Endothelial cell of umbilical vein (primary cell): Measurements from ENCODE around the gene CFAP77. TPM values are rescaled to one million over a fixed set of nuclear protein-coding genes. Genes with fewer than 3 reads are reported as not detected.

Source experiments
- BruUV-seq: library from RNA; stranded (reverse); fragments of 400-500 nt; replicated peaks from 2 replicates; lab custom pipeline; 2021; lab: Mats Ljungman, UMichigan
- CTCF ChIA-PET: fragments of 300-600, 350-600 bp; sonication (Branson Sonifier 250); formaldehyde crosslinking; loops from one replicate; lab custom pipeline; 2021; ENCODE audit warnings: antibody characterized with exemption, inconsistent platforms; lab: Charles Lee
- POLR2A ChIA-PET: fragments of 300-600, 350-600 bp; sonication (Branson Sonifier 250); formaldehyde crosslinking; loops from one replicate; lab custom pipeline; 2021; ENCODE audit warnings: antibody characterized with exemption, inconsistent platforms; lab: Charles Lee
- DNase-seq: peaks from one replicate; pipeline ENCODE4 v3.0.0-alpha.2; 2011; ENCODE audit warnings: low read depth, low spot score
- FAIRE-seq: peaks from 2 replicates; lab custom pipeline; 2011; peaks lifted over from hg19 to GRCh38; lab: Jason Lieb, UNC
- H2AFZ ChIP-seq: 2 replicates; pipeline ENCODE4 v1.6.0; 2012; ENCODE audit warnings: low read depth, low read length, control low read depth, inconsistent platforms
- H3K27ac ChIP-seq: 2 replicates; pipeline ENCODE4 v1.5.1; 2011; ENCODE audit warnings: low read depth, mild to moderate bottlenecking, control low read depth, low read length, moderate library complexity; ENCODE audit not compliant: insufficient read depth
- H3K27me3 ChIP-seq, 2 experiments: 2 replicates each; pipeline versions ENCODE4 v1.6.0 to v1.6.1; 2011; ENCODE audit warnings: low read length in 2 of 2, mixed read lengths in 1 of 2; ENCODE audit not compliant: control insufficient read depth in 2 of 2, insufficient read depth in 2 of 2
- H3K36me3 ChIP-seq, 2 experiments: 2 replicates in 1 of 2; 3 replicates in 1 of 2; pipeline ENCODE4 v1.5.1; 2011; ENCODE audit warnings: low read length in 2 of 2, mild to moderate bottlenecking in 1 of 2, moderate library complexity in 1 of 2; ENCODE audit not compliant: control insufficient read depth in 2 of 2, insufficient read depth in 2 of 2; ENCODE audit errors: extremely low read depth in 1 of 2
- H3K4me1 ChIP-seq: 3 replicates; pipeline ENCODE4 v1.5.1; 2011; ENCODE audit warnings: mild to moderate bottlenecking, low read length; ENCODE audit not compliant: control insufficient read depth, insufficient read depth; ENCODE audit errors: extremely low read depth
- H3K4me2 ChIP-seq: 2 replicates; pipeline ENCODE4 v1.6.1; 2011; ENCODE audit warnings: low read length, control low read depth, mixed read lengths; ENCODE audit not compliant: insufficient read depth
- H3K4me3 ChIP-seq, 3 experiments: fragments of 200-600 bp in 1 of 3; sonication (generic), shearing (Covaris generic) in 1 of 3; replicated peaks in 1 of 3; 2 replicates each; pipeline ENCODE4 v1.5.1; 2011 to 2016; ENCODE audit warnings: control low read depth in 3 of 3, low read length in 3 of 3, mild to moderate bottlenecking in 2 of 3, inconsistent platforms in 1 of 3, low read depth in 1 of 3, moderate library complexity in 1 of 3; ENCODE audit not compliant: insufficient read depth in 1 of 3
- H3K79me2 ChIP-seq: 2 replicates; pipeline ENCODE4 v1.6.0; 2012; ENCODE audit warnings: low read length, inconsistent platforms; ENCODE audit not compliant: control insufficient read depth, insufficient read depth
- H3K9ac ChIP-seq: replicated peaks from 2 replicates; pipeline ENCODE3; 2011; ENCODE audit warnings: low read length, control low read depth; ENCODE audit not compliant: insufficient read depth; ENCODE audit errors: extremely low read depth
- H3K9me1 ChIP-seq: replicated peaks from 3 replicates; pipeline ENCODE4 v1.6.0; 2011; ENCODE audit warnings: mild to moderate bottlenecking, low read length; ENCODE audit not compliant: control insufficient read depth, insufficient read depth; ENCODE audit errors: extremely low read depth
- H3K9me3 ChIP-seq: replicated peaks from 2 replicates; pipeline ENCODE4 v1.5.1; 2012; ENCODE audit warnings: low read length, inconsistent platforms; ENCODE audit not compliant: control insufficient read depth, insufficient read depth
- H4K20me1 ChIP-seq: replicated peaks from 2 replicates; pipeline ENCODE3; 2011; ENCODE audit warnings: mild to moderate bottlenecking, low read length; ENCODE audit not compliant: control insufficient read depth, insufficient read depth; ENCODE audit errors: extremely low read depth
- EZH2 ChIP-seq: IDR thresholded peaks from 2 replicates; pipeline ENCODE4 v1.6.1; 2012; ENCODE audit warnings: borderline replicate concordance, low read depth, mild to moderate bottlenecking, moderate library complexity, low read length, inconsistent platforms; ENCODE audit not compliant: severe bottlenecking
- FOS ChIP-seq: IDR thresholded peaks from 2 replicates; pipeline ENCODE4 v1.6.1; 2011; ENCODE audit warnings: mild to moderate bottlenecking, low read length, moderate library complexity, borderline replicate concordance; ENCODE audit not compliant: insufficient read depth
- GATA2 ChIP-seq: IDR thresholded peaks from 2 replicates; pipeline ENCODE4 v1.7.0; 2011; ENCODE audit warnings: low read depth, mild to moderate bottlenecking, moderate library complexity, mixed read lengths, low read length; ENCODE audit not compliant: insufficient read length, insufficient read depth
- JUN ChIP-seq: IDR thresholded peaks from 2 replicates; pipeline ENCODE4 v1.6.1; 2011; ENCODE audit warnings: borderline replicate concordance, low read depth; ENCODE audit not compliant: insufficient read length, insufficient read depth
- MYC ChIP-seq: IDR thresholded peaks from one replicate; pipeline ENCODE4 v1.6.1; 2011; ENCODE audit warnings: mild to moderate bottlenecking, low read depth, low read length
- POLR2A ChIP-seq: IDR thresholded peaks from 2 replicates; pipeline ENCODE4 v1.6.1; 2012; ENCODE audit warnings: low read depth, mild to moderate bottlenecking, control low read depth, low read length
- POLR2AphosphoS5 ChIP-seq: IDR thresholded peaks from 2 replicates; pipeline ENCODE4 v1.6.1; 2012; ENCODE audit warnings: low read depth, mild to moderate bottlenecking, control low read depth, low read length, moderate library complexity; ENCODE audit not compliant: insufficient read depth
- dilution Hi-C: fragments of 300-500 bp; cut with MboI; formaldehyde crosslinking; loops from one replicate; pipeline ENCODE4 v1.15.0; 2019; ENCODE audit warnings: low sequenced_read_pairs; ENCODE audit not compliant: extremely low pct_ligation_motif_present
- intact Hi-C: fragments of 100-400 bp; cut with micrococcal nuclease; formaldehyde crosslinking; loops from one replicate; pipeline ENCODE4 v1.10.0; 2022
- polyA plus RNA-seq, 4 experiments: library from polyadenylated mRNA; depleted of rRNA in 3 of 4; stranded (reverse) in 3 of 4; unstranded in 1 of 4; fragments of >200 nt; gene quantifications; 2 replicates each; pipeline versions ENCODE4 v1.2.1 to v1.2.3, GENCODE V29; 2011 to 2012; ENCODE audit warnings: missing spikeins in 1 of 4
- total RNA-seq: library from RNA; stranded (reverse); gene quantifications from 2 replicates; pipeline ENCODE4 v1.2.3, GENCODE V29; 2021
- TF ChIP-seq, protein P1 (sequence below): IDR thresholded peaks from 2 replicates; pipeline ENCODE4 v1.6.1; 2011; ENCODE audit not compliant: insufficient read depth, insufficient read length
- TF ChIP-seq, protein P2 (sequence below), 2 donors: IDR thresholded peaks; 1 replicate in 1 of 2; 2 replicates in 1 of 2; pipeline ENCODE4 v1.5.1; 2011; ENCODE audit warnings: low read length in 2 of 2, mild to moderate bottlenecking in 2 of 2, moderate library complexity in 2 of 2, control low read depth in 1 of 2, inconsistent platforms in 1 of 2, low read depth in 1 of 2; ENCODE audit not compliant: insufficient read depth in 1 of 2; ENCODE audit errors: extremely low read depth in 1 of 2

The CFAP77 gene
- total and polyA plus RNA-seq, 2 donors (not counting 3 experiments of a cell fraction or from before 2014, with no cell fraction given), result not detected

DNA sequence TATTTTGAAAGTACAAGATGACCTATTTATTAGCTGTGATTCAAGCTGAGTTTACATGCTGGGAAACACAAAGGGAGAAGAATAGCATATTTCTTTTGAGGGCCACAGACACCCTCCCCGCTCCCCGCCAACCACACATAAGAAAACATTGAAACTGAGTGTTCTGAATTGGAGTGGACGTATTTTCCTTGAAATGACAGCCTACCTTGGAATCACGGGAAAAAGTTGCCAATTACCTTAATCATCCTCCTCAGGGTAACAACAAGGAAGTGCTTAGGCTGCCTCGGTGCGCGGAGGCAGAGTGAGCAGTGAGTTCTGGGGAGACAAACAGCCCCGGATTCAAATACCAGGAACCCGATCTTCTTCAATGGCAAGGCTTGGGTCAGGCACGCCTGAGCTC lies 31.4 kb downstream of the CFAP77 start:
- peaks cover 3 to 8% of the 10 kb centered on the region in 2 experiments for H3K27me3 ChIP-seq
- DNase-seq (no peak), FAIRE-seq (no peak)
- H3K9me3 ChIP-seq, result no peaks in the 10 kb centered on the region
- no peaks in the 10 kb centered on the region for H3K4me1 ChIP-seq
- H2AFZ ChIP-seq, result no peak overlapping the region
- no peak overlapping the region for H3K4me3 ChIP-seq
- ChIA-PET CTCF (no interaction called here), POLR2A (interaction anchor here (0.5 kb wide), 1 partner anchor 269 kb away, joined by 6 read pairs; no protein-coding TSS in a partner anchor)
- H3K9ac ChIP-seq, result no peak overlapping the region
- dilution Hi-C loops (no loop called here), intact Hi-C loops (no loop called here)
- H3K79me2 ChIP-seq, result no peaks in the 10 kb centered on the region
- TF ChIP-seq POLR2AphosphoS5, result no peak
- no peak for TF ChIP-seq JUN
- TF ChIP-seq EZH2, result no peak
- no peak for TF ChIP-seq GATA2
- TF ChIP-seq, protein P1, sequence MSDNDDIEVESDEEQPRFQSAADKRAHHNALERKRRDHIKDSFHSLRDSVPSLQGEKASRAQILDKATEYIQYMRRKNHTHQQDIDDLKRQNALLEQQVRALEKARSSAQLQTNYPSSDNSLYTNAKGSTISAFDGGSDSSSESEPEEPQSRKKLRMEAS, result no peak
- TF ChIP-seq FOS, result no peak
- TF ChIP-seq, protein P2, sequence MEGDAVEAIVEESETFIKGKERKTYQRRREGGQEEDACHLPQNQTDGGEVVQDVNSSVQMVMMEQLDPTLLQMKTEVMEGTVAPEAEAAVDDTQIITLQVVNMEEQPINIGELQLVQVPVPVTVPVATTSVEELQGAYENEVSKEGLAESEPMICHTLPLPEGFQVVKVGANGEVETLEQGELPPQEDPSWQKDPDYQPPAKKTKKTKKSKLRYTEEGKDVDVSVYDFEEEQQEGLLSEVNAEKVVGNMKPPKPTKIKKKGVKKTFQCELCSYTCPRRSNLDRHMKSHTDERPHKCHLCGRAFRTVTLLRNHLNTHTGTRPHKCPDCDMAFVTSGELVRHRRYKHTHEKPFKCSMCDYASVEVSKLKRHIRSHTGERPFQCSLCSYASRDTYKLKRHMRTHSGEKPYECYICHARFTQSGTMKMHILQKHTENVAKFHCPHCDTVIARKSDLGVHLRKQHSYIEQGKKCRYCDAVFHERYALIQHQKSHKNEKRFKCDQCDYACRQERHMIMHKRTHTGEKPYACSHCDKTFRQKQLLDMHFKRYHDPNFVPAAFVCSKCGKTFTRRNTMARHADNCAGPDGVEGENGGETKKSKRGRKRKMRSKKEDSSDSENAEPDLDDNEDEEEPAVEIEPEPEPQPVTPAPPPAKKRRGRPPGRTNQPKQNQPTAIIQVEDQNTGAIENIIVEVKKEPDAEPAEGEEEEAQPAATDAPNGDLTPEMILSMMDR (IDR thresholded peaks at IDR 0.05; ENCODE audit: extremely low read depth in 1 of 2, insufficient read depth in 1 of 2, low read depth in 1 of 2, low read length in 2 of 2), result no peak
- TF ChIP-seq POLR2A, result no peak
- TF ChIP-seq MYC, result no peak
- H3K9me1 ChIP-seq, result no peaks in the 10 kb centered on the region
- H3K4me2 ChIP-seq, result no peak overlapping the region
- no TSS peak for BruUV-seq
- H3K27ac ChIP-seq, result no peak overlapping the region
- no peaks in the 10 kb centered on the region for H3K36me3 ChIP-seq
- no peaks in the 10 kb centered on the region for H4K20me1 ChIP-seq
